Stomach smooth muscle (tissue), 2 donors: ENCODE data around the gene GNAT1.
A peak's percentile ranks its signal among the peaks of the same experiment; 100 is the strongest.

ENCODE experiments used
- H3K27ac ChIP-seq: one replicate; pipeline ENCODE4 v1.7.0; 2013; ENCODE audit warnings: mild to moderate bottlenecking, low read length, inconsistent platforms
- H3K27me3 ChIP-seq, 2 donors: one replicate each; pipeline ENCODE4 v1.7.0; 2013; ENCODE audit warnings: low read length in 2 of 2; ENCODE audit not compliant: insufficient read depth in 2 of 2, control insufficient read depth in 1 of 2
- H3K36me3 ChIP-seq, 2 donors: one replicate each; pipeline ENCODE4 v1.7.0; 2013; ENCODE audit warnings: low read length in 2 of 2; ENCODE audit not compliant: control insufficient read depth in 2 of 2, insufficient read depth in 2 of 2
- H3K4me1 ChIP-seq: one replicate; pipeline ENCODE4 v1.7.0; 2013; ENCODE audit warnings: low read length; ENCODE audit not compliant: control insufficient read depth, insufficient read depth
- H3K4me3 ChIP-seq, 2 donors: one replicate each; pipeline ENCODE4 v1.7.0; 2013; ENCODE audit warnings: low read length in 2 of 2
- H3K9ac ChIP-seq, 2 donors: one replicate each; pipeline ENCODE4 v1.7.0; 2013; ENCODE audit warnings: low read length in 2 of 2, mild to moderate bottlenecking in 1 of 2
- H3K9me3 ChIP-seq, 2 donors: one replicate each; pipeline ENCODE4 v1.7.0; 2013; ENCODE audit warnings: low read length in 2 of 2; ENCODE audit not compliant: control insufficient read depth in 2 of 2
- donor health status: healthy.
- donor health status: Pancreatic carcinoma.

The GNAT1 gene

DNA sequence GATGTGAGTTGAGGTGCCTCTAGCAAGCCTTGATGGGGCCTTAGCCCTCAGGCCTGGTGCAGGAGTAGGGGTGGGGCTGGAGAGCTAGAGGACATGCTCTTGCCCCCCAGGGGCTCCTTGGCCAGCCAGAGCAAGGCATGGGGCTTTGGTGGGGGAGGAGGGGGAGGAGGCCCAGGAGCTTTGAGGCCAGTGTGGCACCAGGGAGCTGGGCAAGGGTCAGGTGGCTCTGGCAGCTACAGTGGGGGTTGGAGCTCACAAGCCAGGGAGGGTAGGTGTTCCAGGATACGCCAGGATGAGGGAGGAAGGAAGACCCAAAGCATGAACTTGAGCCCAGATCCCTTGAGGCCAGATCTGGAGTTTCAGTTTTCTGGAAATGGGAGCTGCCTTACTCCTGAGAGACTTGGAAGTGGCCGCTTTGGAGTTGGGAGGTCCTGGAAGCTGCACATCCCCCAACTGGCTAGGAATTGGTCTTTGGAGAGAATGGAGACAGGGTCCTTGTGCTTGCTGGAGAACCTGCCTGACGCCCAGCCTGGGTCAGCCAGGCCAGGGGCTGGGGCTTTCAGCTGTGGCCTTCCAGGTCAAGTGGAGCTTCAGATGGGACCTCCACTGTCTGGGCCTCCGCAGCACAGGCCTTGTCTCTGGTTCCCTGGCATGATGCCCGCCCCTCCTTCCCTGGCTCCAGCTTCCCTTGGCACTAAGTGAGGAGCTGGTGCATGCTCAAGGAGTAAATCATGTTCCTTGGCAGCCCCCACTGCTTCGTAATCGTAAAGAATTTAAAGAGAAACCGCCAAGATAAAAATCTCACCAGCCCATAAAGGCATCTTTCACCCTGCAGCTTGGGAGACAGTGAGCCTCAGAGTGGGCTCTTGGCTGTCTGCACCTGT lies 27.6 kb upstream of the GNAT1 start:
- no peaks in the 10 kb centered on the region for H3K36me3 ChIP-seq
- no peaks in the 10 kb centered on the region for H3K27me3 ChIP-seq
- peak overlapping the region; percentile 25 to 64 for H3K9ac ChIP-seq
- H3K4me3 ChIP-seq, result peak overlapping the region; percentile 40 to 59
- no peaks in the 10 kb centered on the region for H3K9me3 ChIP-seq
- H3K27ac ChIP-seq, result peak overlapping the region; percentile 89
- peaks cover 91% of the 10 kb centered on the region for H3K4me1 ChIP-seq

DNA sequence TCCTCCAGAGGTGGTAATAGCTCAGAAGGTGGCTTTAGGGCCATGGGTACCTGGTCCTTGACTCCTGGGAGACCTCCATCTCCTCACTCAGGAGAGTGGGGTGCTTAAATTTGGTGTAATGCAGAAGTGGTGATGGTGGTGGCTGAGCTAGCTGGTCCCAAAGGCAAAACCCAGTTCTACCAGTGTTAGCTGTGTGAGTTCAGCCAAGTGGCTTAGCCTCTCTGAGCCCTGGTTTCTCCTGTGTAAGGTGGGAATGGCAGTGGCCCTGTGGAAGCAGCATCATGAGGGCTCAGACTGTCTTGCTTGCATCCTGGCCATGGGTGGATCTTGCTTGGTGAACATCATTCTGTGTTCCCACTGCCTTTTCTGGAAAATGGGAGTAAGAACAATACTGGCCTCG lies 26.9 kb upstream of the GNAT1 start:
- H3K9ac ChIP-seq, result peak overlapping the region; percentile 25 to 64
- peak overlapping the region; percentile 40 to 59 for H3K4me3 ChIP-seq
- peak overlapping the region; percentile 89 for H3K27ac ChIP-seq

DNA sequence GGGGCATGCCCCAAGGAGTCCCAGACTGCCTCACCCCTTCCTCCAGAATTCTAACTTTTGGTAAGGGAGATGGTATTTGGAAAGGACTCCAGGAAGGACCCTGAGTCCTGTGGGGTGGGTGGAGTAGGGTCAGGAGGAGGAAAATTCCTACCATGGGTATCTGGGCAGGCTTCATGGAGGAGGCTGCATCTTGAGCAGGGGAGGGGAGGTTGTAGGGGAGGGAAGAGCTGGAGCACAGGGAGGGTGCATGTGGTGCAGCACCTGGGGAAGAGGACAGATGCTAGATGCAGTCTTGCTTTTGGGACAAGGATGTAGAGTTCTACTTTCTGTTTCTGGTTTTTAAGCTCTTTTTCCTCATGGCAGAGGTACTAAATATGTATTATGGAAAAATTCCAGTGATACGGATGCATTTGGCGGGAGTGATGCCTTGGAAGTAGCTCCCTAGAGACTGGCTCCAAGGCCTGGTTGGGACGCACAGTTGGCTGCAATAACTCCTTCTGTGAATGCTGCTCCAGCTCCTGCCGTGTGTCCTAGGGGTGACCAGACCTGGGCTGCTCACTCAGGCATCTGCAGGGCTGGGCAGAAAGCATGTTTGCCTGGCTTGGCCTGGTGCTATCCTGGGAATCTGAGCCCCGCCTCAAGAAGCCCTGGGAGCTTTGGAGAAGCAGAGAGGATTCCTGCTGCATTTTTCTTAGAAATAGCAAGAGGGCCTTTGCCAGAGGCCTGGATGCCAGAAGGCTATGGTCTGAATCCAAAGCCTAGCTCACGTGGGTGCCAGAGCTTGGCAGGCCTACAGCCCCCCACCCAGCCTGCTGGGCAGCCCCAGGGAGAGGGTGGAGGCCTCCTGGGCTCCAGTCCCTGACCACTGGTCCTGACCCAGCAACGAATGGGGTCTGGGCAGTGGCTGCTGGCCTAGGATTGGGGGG lies 26.2 kb upstream of the GNAT1 start:
- no peaks in the 10 kb centered on the region for H3K27me3 ChIP-seq
- peak overlapping the region; percentile 56 to 64 for H3K9ac ChIP-seq
- peak overlapping the region in 1 of 2 donors; percentile 59 for H3K4me3 ChIP-seq
- no peaks in the 10 kb centered on the region for H3K36me3 ChIP-seq
- peak overlapping the region; percentile 89 for H3K27ac ChIP-seq
- H3K4me1 ChIP-seq, result peaks cover 97% of the 10 kb centered on the region
- H3K9me3 ChIP-seq, result no peaks in the 10 kb centered on the region

More for the DNA sequence above, 26.9 kb upstream of the GNAT1 start:
- peaks cover 96% of the 10 kb centered on the region for H3K4me1 ChIP-seq
- no peaks in the 10 kb centered on the region for H3K36me3 ChIP-seq
- no peaks in the 10 kb centered on the region for H3K9me3 ChIP-seq
- no peaks in the 10 kb centered on the region for H3K27me3 ChIP-seq

DNA sequence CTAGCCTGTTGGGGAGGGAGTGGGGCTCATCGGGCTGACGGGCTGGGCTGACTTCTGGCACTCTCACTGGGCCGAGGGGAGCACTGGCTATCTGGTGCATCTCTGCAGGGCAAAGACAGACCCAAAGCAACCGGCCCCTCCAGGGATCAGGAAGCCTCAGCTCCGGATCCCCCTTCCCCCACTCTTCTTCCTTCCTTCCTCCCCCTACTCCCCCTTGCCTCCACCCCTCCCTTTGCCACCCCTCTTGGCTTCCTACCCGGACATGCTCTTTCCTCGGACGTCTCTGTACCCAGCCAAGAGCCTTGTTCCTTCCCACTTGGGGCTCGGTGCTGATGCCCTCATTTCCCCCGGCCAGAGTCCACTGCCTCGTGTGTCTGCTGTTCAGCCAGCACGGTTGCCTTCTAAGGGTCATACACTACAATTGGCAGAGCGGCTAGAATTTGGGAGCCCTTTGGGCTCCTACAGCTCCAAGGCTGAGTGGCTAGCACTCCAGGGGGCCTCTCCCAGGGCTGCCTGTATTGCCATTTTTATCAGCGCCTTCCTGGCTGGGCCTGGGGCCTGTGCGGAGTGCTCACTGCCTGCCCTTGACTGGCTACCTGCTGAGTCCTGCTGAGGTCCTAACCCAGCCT lies 25.4 kb upstream of the GNAT1 start:
- Histone ChIP-seq H3K36me3 (no peaks in the 10 kb centered on the region), H3K4me3 (peak overlapping the region in 1 of 2 donors; percentile 59)

DNA sequence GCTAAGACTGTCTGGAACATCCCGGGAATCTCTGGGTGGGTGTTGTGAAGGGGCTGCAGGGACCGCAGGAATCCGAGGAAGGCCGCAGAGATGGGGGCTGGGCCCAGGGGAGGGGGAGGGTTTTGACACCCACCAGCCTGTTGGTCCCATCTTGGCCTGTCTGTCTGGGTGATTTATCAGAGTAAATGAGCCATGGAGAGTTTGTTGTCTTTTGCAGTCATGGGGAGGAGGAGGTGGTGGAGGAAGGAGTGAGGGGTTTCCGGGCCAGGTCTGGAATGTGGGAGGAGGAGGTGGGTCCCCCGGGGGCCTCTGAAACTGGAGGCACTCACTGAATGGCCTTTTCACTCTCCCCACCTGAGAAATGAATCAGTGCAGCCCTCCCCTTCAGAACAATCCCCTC lies 24.8 kb upstream of the GNAT1 start:
- H3K4me3 ChIP-seq, result peak overlapping the region in 1 of 2 donors; percentile 59

More for the DNA sequence above, 25.4 kb upstream of the GNAT1 start:
- H3K27me3 ChIP-seq, result no peaks in the 10 kb centered on the region
- peaks cover 91% of the 10 kb centered on the region for H3K4me1 ChIP-seq
- H3K9me3 ChIP-seq, result no peaks in the 10 kb centered on the region
- H3K9ac ChIP-seq, result peak overlapping the region; percentile 51 to 56
- peak overlapping the region; percentile 89 for H3K27ac ChIP-seq

DNA sequence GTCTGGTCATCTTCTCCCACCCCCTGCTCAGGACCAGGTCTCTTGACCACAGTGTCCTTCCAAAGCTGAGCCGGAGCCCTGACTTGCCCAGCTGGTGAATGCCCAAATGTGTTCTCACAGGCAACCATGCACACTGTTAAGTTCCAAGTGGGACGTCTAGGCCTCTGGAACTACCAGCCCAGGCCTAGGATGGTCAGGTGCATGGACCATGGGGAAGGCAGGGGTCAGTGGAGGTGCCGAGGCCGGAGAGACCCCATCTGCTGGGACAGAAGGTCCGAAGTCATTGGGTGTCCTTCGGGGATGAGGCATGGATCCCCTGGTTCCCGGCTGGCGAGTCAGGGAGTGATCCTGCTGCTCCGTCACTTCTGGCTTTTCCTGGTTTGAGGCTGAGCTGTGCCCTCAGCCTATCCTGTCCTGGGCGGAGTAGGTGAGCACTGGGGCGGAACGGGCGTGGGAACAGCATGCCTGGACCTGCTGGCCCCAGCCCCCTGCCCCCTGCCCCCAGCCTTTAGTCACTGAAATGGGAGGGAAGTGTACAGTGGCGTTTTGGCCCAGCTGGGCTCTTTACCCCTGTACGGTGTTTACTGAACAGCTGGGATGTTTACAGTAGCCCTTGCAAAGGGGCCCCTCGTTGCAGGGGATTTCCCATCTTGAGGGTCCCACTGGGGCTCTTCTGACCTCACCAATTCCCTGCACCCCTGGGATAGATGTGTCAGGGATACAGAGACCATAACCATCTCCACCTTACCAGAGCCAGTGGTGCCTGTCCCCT lies 24.2 kb upstream of the GNAT1 start:
- Histone ChIP-seq H3K9me3 (no peaks in the 10 kb centered on the region), H3K27me3 (no peaks in the 10 kb centered on the region), H3K9ac (peak overlapping the region; percentile 29 to 56), H3K4me1 (peaks cover 83% of the 10 kb centered on the region), H3K36me3 (no peaks in the 10 kb centered on the region), H3K27ac (peak overlapping the region; percentile 89), H3K4me3 (no peak overlapping the region)

More for the DNA sequence above, 24.8 kb upstream of the GNAT1 start:
- Histone ChIP-seq H3K9me3 (no peaks in the 10 kb centered on the region), H3K36me3 (no peaks in the 10 kb centered on the region), H3K9ac (peak overlapping the region; percentile 29 to 56), H3K27me3 (no peaks in the 10 kb centered on the region), H3K4me1 (peaks cover 89% of the 10 kb centered on the region), H3K27ac (peak overlapping the region; percentile 89)

DNA sequence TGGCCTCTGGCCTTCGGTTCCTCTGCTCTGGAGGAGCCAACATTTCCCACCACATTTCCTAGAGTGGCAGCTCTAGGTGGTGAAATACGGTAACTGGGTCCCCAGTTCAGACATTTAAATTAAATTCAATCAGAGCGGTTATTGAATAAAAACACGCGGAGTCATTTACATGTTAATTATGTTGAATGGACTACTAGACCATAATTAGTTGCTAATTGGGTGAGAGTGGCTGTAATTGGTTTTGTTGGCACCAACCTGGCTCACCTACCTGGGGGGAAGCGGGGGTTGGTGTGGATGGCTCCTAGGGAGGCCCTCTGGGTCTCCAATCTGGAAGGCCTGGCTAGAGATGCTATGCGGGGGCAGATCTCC lies 23.6 kb upstream of the GNAT1 start:
- no peaks in the 10 kb centered on the region for H3K9me3 ChIP-seq
- peaks cover 81% of the 10 kb centered on the region for H3K4me1 ChIP-seq
- H3K27me3 ChIP-seq, result no peaks in the 10 kb centered on the region
- H3K4me3 ChIP-seq, result no peak overlapping the region
- no peaks in the 10 kb centered on the region for H3K36me3 ChIP-seq
- no peak overlapping the region for H3K9ac ChIP-seq
- peak overlapping the region; percentile 89 for H3K27ac ChIP-seq

DNA sequence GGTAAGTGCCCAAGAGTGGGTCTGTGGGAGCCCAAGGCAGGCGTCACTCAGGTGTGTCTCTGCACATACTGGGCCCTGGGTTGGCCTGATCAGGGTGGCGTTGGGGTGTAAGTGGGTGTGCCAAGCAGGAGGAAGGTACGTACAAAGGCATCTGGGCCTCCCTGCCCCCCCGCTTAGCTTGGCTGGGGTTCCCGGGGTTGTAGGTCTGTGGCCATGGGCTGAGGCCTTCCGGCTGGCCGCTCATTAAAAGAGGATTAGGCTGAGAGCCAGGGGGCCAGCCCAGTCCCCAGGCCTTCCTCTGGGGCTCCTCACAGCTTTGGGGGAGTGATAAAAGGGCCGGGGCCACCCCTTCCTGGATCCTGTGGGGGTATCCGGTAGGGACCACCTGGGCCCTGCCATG lies 23.0 kb upstream of the GNAT1 start:
- no peaks in the 10 kb centered on the region for H3K27me3 ChIP-seq
- no peaks in the 10 kb centered on the region for H3K36me3 ChIP-seq
- H3K9ac ChIP-seq, result peak overlapping the region in 1 of 2 donors; percentile 42
- H3K4me1 ChIP-seq, result peaks cover 76% of the 10 kb centered on the region
- no peak overlapping the region for H3K4me3 ChIP-seq
- H3K27ac ChIP-seq, result no peak overlapping the region
- no peaks in the 10 kb centered on the region for H3K9me3 ChIP-seq

DNA sequence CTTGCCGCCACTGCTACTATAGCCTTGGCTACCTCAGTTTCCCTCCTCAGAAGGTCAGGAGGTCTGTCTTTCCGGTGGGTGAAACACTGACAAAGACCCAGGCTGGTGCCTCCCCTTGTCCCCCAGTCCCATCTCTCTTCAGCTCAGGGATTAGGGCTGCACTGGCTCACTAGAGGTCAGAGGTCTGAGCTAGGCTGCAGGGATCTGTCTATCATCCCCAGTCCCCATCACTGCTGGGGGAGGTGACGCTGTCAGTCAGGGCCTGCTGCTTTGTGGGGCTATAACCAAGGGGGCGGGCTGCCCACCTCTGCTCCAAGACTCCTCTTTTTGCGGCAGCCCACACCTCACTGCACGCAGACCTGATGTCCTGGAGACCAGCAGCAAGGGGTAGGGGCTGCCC lies 22.6 kb upstream of the GNAT1 start:
- Histone ChIP-seq H3K36me3 (peaks cover 0 to 2% of the 10 kb centered on the region in 2 donors), H3K27me3 (no peaks in the 10 kb centered on the region), H3K4me1 (peaks cover 72% of the 10 kb centered on the region), H3K27ac (no peak overlapping the region), H3K9me3 (no peaks in the 10 kb centered on the region), H3K4me3 (no peak overlapping the region), H3K9ac (peak overlapping the region in 1 of 2 donors; percentile 42)
